ENCODE results near the gene IFI27L2. TPM values are rescaled to one million over a fixed set of nuclear protein-coding genes. Genes with fewer than 3 reads are reported as not detected.

Gene IFI27L2
- total and polyA plus RNA-seq, 12 donors = 41.5 to 122 (median 68.3) TPM

DNA sequence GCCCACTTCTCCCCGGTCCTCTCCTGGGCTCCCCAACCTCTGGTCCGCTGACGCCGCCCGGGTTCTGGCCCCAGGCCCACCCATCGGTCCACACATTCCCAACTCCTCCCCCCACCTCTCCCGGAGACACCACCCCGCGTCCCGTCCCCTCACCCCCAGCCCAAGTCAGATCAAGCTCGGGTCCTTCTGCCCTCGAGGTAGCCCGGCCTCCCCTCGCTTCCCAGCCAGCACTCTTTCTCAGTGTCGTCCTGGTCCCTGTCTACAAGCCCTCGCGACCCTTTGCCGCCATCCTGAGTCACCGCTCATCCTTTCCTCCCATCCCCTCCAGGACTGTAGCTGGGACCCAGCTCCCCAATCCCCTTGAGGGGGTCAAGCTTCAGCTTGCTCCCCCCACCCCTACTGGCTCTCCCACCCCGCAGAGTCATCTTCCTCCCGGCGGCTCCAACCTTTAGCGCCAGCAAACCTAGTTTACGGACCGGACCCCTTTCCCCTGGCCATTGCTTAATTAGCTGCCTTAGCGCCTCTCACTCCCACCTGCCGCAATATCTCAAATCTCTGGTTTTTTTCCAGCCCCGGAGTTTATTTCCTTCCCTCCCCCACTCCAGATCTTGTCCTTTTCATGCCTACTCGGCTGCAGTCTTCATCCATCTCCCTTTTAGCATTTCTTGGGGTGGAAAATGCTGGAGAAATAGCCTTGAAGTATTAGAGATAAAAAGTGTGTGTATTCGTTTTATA, 45.8 kb upstream of the IFI27L2 start:
- WGBS, 2 donors = 3% methylated on average over 30 of the region's 30 CpGs
- Histone ChIP-seq H3K9me3 (no peaks in the 10 kb centered on the region), H3K27ac (no peak overlapping the region), H3K4me1 (peaks cover 6 to 24% (median 18%) of the 10 kb centered on the region in 9 donors), H3K27me3 (peaks cover 2 to 78% (median 45%) of the 10 kb centered on the region in 7 donors), H3K4me3 (peak overlapping the region in 9 of 10 donors; percentile 58 to 76 (median 65)), H3K36me3 (no peaks in the 10 kb centered on the region)
- ATAC-seq (peak in 2 of 8 donors; percentile 3 to 51), DNase-seq (peak in 1 of 2 donors; percentile 26)
- intact Hi-C loops (cut with DNase I) = loop anchor here in 6 of 10 donors (2.0 to 5.0 kb wide), 4 partner anchors 38 to 138 kb away; partner anchors contain the start of gene IFI27L2 (in 1 of the 6)
- TF ChIP-seq, protein P1, sequence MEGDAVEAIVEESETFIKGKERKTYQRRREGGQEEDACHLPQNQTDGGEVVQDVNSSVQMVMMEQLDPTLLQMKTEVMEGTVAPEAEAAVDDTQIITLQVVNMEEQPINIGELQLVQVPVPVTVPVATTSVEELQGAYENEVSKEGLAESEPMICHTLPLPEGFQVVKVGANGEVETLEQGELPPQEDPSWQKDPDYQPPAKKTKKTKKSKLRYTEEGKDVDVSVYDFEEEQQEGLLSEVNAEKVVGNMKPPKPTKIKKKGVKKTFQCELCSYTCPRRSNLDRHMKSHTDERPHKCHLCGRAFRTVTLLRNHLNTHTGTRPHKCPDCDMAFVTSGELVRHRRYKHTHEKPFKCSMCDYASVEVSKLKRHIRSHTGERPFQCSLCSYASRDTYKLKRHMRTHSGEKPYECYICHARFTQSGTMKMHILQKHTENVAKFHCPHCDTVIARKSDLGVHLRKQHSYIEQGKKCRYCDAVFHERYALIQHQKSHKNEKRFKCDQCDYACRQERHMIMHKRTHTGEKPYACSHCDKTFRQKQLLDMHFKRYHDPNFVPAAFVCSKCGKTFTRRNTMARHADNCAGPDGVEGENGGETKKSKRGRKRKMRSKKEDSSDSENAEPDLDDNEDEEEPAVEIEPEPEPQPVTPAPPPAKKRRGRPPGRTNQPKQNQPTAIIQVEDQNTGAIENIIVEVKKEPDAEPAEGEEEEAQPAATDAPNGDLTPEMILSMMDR (IDR thresholded peaks at IDR 0.05) = no peak

GRCh38 chr14:94174604-94175010, 45.2 kb upstream of the IFI27L2 start:
- DNase-seq (peak in 1 of 2 donors; percentile 20), ATAC-seq (peak in 4 of 8 donors; percentile 15 to 60 (median 24))
- H3K4me1 ChIP-seq = peaks cover 6 to 24% (median 18%) of the 10 kb centered on the region in 9 donors
- intact Hi-C loops (cut with DNase I) = loop anchor here in 7 of 10 donors (2.0 to 5.0 kb wide), 5 partner anchors 37 to 1372 kb away; partner anchors contain the start of gene IFI27L2 (in 1 of the 7)
- no peaks in the 10 kb centered on the region for H3K36me3 ChIP-seq
- H3K27me3 ChIP-seq = peaks cover 2 to 72% (median 41%) of the 10 kb centered on the region in 7 donors
- WGBS, 2 donors = 0 to 2% methylated on average over 37 to 39 of the region's 39 CpGs
- H3K27ac ChIP-seq = no peak overlapping the region
- TF ChIP-seq, protein P1 (IDR thresholded peaks at IDR 0.05) = no peak
- no peaks in the 10 kb centered on the region for H3K9me3 ChIP-seq
- H3K4me3 ChIP-seq = peak overlapping the region; percentile 35 to 76 (median 64)

DNA sequence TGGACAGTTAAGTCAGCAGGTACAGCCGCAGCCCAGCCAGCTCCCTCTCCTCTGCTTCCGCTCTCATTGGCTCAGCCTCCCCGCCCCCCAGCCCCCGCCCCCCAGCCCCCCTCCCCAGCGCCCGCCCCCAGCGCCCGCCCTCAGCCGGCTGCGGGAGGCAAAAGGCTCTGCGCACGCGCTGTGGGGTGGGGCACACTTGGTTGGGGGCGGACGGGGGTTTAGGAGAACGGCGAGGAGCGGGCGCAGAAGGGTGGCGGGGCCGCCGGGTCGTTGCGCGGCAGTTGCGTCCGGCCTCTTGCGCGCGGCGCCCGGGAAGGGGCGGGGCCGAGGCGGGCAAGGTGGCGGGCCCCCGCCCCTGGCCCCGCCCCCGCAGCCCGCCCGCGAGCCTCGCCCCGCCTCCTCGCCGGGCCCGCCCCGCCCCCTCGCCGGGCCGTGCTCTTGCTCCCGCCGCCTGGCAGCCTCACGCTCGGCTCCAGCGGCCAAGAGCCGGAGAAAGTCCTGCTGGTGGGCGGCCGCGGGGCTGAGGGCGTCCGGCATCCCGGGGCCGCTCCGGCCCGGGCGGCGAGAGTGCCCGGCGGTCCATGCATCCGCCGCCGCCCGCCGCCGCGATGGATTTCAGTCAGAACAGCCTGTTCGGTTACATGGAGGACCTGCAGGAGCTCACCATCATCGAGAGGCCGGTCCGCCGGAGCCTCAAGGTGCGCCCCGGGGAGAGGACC, 44.6 kb upstream of the IFI27L2 start, which contains the start of gene PPP4R4:
Gene PPP4R4 (plus strand): TSS at position 438 of the 719 bp plus-strand sequence. CDS start 144 bp downstream, at position 582.
- peak; percentile 83 to 93 (median 91) for ATAC-seq
- TF ChIP-seq, protein P1 (IDR thresholded peaks at IDR 0.05) = no peak
- Histone ChIP-seq H3K4me3 (peak within 1 kb of the TSS; percentile 35 to 76 (median 64)), H3K4me1 (peaks cover 6 to 24% (median 18%) of the 10 kb centered on the region in 9 donors), H3K9me3 (no peaks in the 10 kb centered on the region), H3K36me3 (no peaks in the 10 kb centered on the region), H3K27me3 (peaks cover 2 to 67% (median 35%) of the 10 kb centered on the region in 7 donors), H3K27ac (peak within 1 kb of the TSS in 4 of 10 donors; percentile 2 to 73 (median 46))
- peak; percentile 81 to 84 for DNase-seq
- intact Hi-C loops (cut with DNase I) = loop anchor here in 2 of 10 donors (2.0 to 5.0 kb wide), 3 partner anchors 37 to 1372 kb away; partner anchors contain the start of gene IFI27L2 (in 1 of the 2)
- 0 to 2% methylated on average over 50 to 78 of the region's 84 CpGs for WGBS, 2 donors

DNA sequence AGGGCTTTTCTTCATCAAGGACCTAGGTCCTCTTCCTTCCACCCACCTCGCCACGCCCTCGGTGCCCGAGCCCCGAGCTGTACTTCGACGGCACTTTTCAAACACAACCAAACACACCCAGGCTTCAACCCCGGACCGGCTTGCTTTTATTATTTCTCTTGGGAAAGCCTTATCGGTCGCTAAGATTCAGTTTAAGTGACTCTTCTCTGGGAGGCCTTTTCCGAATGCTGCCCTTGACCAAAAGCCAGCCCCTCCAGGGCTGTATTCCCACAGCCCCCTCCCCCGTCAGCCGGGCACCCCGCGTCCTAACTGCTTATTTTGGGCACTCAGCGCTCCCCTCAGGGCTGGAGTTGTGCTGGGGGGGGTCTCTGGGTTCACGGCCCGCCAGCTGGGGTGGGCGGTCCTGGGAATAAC, 44.1 kb upstream of the IFI27L2 start:
- intact Hi-C loops (cut with DNase I) = loop anchor here in 2 of 10 donors (5.0 kb wide), 2 partner anchors 36 to 1371 kb away; no protein-coding TSS in a partner anchor
- Histone ChIP-seq H3K4me3 (peak overlapping the region; percentile 23 to 76 (median 64)), H3K27me3 (peaks cover 0 to 61% (median 30%) of the 10 kb centered on the region in 7 donors), H3K36me3 (no peaks in the 10 kb centered on the region), H3K27ac (peak overlapping the region in 4 of 10 donors; percentile 2 to 73 (median 46)), H3K9me3 (no peaks in the 10 kb centered on the region), H3K4me1 (peaks cover 6 to 24% (median 18%) of the 10 kb centered on the region in 9 donors)
- WGBS, 2 donors = 1 to 2% methylated on average over 20 of the region's 20 CpGs
- ATAC-seq = peak in 4 of 8 donors; percentile 5 to 30 (median 6)
- no peak for DNase-seq
- TF ChIP-seq, protein P1 (IDR thresholded peaks at IDR 0.05) = no peak

Data from heart right ventricle (tissue), 16 donors.